ENCODE data around the gene ELP4.
A peak's percentile ranks its signal among the peaks of the same experiment; 100 is the strongest.

Gene ELP4

GRCh38 chr11:31802990-31803812, 293.6 kb downstream of the ELP4 start:
- DNase-seq = no peak

DNA sequence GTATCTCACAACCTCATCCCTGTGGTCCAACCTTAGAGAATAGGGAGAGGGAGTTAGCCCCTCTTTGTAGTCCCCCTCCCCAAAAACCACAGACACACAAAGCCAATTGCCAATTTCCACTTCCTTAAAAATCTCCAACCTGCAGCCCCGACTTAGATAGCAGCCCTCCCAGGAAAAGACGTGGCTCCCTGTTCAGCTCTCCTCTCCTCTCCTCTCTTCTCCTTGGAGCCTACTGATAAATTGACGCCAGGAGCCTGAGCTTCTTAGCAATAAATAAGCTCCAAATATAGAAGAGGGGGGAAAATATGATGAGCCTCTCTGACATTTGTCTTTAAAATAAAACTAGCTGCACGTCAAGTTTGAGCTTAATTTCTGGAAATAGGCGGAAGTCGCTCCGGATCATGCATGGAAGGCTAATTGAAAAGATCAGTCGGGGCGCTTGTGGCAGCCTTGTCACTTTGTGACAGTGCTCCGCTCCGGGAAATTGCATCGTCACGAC, 294.3 kb downstream of the ELP4 start:
- no peak for DNase-seq

DNA sequence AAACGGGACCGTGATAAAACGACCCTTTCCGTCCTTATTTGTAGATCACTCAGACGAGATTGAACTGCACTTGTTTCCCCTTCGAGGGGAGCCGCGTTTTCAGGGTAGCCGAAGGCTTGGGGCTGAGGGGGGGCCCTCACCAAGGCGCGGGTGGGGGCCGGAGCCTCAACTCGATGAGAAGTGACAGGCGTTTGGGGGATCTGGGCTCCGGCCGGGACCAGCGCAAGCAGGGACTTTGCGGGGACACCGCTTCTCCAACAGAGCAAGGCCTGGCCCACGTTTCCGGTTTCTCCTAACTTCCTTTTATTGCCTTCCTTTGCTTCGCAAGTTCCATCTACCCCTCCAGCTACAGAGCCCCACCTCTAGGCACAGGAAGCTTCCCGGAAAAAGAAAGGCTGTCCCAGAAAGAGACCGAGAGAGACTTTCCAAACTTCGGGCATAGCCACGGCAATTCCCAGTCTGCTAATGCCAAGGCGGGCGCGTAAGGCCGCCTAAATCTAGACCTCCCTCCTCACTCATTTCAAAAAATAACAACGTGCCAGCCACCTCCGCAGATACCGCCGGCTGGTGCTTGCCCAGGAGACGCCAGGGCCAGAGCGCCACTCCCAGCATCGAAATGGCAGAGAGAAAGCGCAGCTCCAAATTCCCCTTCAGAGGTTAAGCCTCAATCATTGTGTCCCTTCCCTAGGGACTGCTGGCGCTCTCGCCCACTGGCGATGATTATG, 294.9 kb downstream of the ELP4 start:
- DNase-seq = no peak

GRCh38 chr11:31805037-31805628, 295.6 kb downstream of the ELP4 start:
- DNase-seq = no peak

DNA sequence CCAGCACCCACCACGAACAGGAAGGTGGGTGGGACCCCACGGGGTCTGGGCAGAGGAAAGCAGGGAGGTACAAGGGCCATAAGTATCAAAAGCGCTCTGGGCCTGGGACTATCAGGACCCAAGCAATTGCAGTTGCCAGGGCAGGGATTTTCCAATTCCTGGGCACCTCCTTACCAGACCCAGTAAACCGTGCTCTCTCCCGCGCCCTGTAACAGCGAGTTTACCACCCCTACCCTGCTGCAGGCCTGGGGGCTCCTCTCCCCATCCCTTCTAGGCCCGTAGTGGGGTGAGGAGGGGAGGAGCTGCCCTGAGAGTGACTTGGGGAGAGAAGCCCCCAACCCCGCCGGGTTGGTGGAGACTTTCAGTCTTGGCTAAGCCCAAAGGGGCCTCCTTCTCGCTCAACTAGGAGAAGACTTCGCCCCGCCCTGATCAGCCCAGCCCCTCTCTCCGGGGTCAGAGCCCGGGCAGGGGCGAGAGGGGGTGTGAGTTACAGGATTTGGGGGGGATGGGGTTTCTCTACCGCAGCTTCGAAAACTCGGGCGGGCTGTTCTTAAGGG, 296.1 kb downstream of the ELP4 start:
- no peak for DNase-seq

GRCh38 chr11:31806186-31806927, 296.8 kb downstream of the ELP4 start:
- no peak for DNase-seq

GRCh38 chr11:31806928-31807798, 297.6 kb downstream of the ELP4 start:
- DNase-seq = no peak

DNA sequence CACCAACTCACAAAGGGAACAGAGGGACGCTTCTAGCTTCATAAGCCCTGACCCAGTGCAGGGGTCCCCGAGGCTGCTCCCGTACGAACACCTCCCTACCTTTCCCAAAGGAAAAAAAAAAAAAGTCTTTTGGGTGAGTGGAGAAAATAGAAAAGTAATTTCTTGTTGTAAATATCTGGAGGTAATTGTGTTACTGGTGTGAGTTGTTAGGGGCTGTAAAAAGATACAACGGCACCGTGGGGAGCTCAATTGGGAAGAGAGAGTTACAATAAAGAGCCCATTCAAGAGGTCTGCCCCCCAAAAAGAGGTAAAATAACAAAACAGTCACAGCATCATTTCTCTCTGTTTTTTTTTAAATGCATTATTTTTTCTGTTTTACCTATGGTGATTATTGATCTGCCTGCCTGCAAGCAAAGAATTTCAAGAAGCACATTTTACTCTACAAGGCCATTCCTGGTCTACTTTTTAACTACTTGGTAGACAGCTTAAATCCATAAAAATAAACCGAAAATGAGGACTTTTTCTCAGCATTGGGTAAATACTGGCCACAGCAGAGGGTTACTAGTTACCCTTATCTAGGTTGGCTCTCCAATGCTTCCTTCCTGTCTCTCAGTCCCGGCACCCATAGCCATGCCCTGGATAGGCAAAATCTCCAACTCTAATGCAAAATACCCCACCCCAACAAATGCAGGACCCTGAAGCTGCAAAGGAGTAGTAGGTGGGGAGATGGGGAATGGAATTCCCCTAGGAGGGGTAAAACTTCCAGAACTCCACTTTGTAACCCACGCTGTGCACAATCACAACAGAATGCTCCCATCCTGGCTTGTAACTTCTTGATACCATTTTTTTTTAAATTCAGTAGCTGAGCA, 298.5 kb downstream of the ELP4 start:
- DNase-seq = no peak

GRCh38 chr11:31808721-31809540, 299.4 kb downstream of the ELP4 start:
- no peak for DNase-seq

GRCh38 chr11:31809541-31809856, 299.9 kb downstream of the ELP4 start:
- DNase-seq = no peak

GRCh38 chr11:31809857-31810778, 300.6 kb downstream of the ELP4 start:
- DNase-seq = no peak

DNA sequence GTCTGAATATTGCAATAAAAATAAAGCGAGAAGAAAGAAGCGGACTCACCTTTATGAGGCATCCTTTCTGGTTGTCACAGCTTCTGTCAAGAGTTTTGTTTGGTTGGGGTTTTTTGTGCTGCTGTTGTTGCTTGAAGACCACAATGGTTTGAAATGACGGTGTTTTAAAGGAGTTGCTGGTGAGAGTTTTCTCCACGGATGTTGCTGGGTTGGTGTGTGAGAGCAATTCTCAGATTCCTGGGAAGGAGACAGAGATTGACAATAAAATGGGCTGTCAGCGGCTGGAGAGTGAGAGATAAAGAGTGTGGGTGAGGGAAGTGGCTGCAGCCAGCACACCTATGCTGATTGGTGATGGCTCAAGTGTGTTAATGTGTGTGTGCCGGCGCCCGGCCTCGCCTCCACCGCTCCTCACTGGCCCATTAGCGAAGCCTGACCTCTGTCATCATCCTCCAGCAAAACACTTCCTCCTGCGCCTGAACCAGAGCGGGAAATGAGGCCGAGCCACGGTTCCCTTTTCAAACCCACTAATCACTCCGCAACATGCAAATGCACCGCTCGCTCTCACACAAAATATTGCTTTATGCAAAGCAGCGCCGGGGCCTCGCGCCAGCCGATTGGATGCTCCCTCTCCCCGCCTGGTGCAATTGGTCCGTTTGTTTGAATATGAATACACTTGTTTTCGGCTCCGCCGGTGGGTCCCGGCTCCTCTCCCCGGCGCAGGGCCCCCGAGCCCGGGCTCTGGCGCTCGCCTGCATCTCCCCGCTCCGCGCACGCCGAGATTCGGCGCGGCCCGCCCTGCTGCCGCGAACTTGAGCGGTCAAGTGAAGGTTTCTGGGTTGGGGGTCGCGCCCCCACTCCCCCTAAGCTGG, 301.4 kb downstream of the ELP4 start, which contains the start of gene PAX6:
Gene PAX6 (minus strand): TSS at position 544 of the 869 bp plus-strand sequence. CDS start 4,911 bp downstream, outside the sequence.
- peak; percentile 49 for DNase-seq

DNA sequence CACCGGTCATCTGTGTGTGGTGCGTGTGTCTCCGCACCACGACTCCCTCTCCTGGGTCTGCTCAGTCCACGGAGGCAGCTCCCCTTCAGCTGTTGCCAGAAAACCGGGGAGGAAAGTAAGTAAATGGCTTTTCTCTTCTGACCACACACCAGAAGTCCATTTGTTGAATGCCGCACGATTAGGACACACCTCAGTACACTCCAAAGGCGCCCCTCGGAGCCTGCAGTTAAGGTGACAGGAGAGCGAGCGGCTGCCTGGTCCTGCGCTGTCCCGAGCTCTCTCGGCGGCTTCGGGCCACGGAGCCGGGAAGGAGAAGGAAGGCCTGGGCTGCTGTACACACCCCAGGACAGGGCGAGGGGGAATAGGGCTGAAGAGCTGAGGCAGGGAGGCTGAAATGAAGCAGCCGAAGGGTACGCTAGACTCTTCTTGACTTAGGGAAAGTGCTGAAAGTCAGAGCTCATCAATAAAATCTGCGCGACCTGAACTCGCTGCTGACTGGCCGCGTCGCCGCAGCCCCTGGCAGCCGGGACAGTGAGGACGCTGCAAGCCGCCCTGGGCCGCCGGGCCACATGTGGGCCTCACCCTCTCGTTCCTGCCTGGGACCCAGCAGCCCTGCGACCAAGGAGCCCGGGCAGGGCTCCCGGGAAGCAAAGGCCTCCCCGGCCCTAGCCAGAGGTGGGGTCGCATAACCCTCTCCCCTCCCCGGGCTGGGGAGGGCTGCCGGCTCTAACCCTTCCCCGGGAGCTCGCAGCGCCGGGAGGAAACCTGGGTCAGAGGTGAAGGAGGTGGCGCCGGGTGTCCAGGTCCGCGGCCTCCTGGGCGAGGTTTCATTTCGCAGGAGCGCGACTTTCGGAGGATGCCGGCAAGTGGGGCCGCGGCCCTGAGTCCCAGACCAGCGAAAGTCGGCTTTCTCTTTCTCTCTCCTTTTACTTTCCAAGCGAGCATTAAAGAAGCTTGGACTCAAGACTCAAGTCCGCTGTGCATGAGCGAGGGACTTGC, 303.1 kb downstream of the ELP4 start:
- DNase-seq = no peak

DNA sequence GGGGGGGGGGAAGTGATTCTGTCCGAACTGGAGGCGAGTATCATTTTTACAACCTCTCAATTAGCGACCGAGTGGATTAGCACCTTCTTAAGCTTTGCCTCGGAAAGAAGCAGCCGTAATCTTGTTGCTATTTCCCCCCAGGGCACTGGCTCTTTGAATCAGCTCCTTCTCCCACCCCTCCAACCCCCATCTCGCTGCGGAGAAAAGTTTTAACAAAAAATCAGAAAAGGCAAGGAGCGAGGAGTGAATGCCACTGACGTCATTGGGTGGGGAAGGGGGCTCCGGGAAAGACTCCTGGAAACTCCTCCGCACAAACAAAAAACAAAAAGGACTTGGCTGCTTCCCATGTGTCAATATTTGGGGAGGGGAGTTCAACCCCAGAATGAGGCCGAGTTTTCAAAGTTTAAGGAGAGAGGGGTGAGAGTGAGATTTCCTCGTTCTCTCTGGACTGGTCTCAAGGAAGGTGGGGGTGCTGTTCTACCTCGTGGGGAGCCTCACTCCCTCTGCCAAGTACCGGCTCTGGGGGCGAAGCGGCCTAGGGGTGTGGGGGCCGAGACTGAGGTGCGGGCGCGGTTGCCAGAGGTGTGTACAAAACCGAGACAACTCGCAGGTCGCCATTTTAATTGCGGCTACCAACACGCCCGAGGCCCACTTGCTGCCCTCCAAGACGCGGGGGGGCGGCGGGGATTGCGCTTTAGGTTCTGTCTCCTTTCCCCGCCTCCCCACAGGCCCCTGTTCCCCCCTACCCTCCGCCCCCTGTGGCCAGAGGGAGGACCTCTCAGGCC, 304.0 kb downstream of the ELP4 start:
- no peak for DNase-seq

DNA sequence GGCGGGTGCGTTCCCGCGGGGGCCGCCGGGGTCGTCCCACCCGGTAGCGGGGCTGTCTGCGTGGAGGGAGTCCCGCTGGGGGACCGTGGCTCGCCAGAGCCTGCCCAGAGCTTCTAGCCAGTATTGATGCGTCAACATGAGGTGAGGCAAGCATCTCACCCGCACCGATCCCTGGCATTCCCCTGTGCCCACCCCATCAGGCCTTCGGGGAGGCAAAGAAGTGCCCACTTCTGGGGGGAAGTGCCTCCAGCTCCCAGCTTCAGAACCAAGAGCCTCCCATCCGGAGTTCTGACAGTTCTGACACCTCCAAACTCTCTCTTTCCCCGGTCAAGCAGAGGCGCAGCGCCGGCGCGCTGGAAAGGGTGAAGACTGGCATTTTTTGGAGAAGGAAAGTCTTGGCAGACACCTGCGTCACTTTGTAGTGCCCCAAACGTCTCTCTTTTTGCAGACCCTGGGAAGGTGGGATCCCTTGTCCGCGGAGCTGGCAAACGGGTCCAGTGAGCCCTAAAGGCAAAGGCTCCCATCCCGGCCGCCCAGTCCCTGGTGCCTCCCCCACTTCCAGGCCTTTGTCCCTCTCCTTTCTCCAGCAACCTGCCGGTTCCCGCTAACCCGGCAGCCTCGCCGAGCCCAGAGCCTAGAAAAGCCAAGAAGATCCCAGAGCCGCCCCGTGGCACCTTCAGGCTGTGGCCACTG, 304.8 kb downstream of the ELP4 start:
- DNase-seq = no peak
